ENCODE results near the gene B3GNT3.

- TF ChIP-seq CTCF (IDR thresholded peaks at IDR 0.05) (no peak), POLR2AphosphoS5 (IDR thresholded peaks at IDR 0.05) (no peak), EP300 (IDR thresholded peaks at IDR 0.05) (no peak), POLR2A (IDR thresholded peaks at IDR 0.05; ENCODE audit: low read depth) (no peak)
Observed at GRCh38 chr19:17807731-17808316, 12.9 kb downstream of the B3GNT3 start.

Data from esophagus muscularis mucosa (tissue), 4 donors.